GM23338 (cell line): ENCODE data around the gene IL1RAPL2. TPM values are rescaled to one million over a fixed set of nuclear protein-coding genes. Genes with fewer than 3 reads are reported as not detected.

Source experiments
- ATAC-seq: fragments of 200-7000 bp; cut with Tn5 transposase; 3 replicates; pipeline ENCODE4 v1.9.1; 2020
- DNase-seq: peaks from one replicate; pipeline ENCODE4 v3.0.0-alpha.2; 2015; ENCODE audit warnings: low spot score
- H2AFZ ChIP-seq: fragments of 200-600 bp; sonication (generic); 2 replicates; pipeline ENCODE4 v1.8.0; 2016; ENCODE audit warnings: antibody characterized with exemption, mild to moderate bottlenecking, moderate library complexity
- H3F3A ChIP-seq: fragments of 200-600 bp; sonication (generic); replicated peaks from 2 replicates; pipeline ENCODE4 v1.8.0; 2017; ENCODE audit warnings: antibody characterized with exemption, mixed run types, low read depth
- H3K27ac ChIP-seq: fragments of 200-600 bp; sonication (generic); 2 replicates; pipeline ENCODE4 v1.6.1; 2016; ENCODE audit warnings: low read depth
- H3K27me3 ChIP-seq: fragments of 200-600 bp; sonication (generic); 2 replicates; pipeline ENCODE4 v1.8.0; 2016; ENCODE audit warnings: mild to moderate bottlenecking, mixed run types, moderate library complexity; ENCODE audit not compliant: insufficient read depth
- H3K36me3 ChIP-seq: fragments of 200-600 bp; sonication (generic); 2 replicates; pipeline ENCODE4 v1.8.0; 2016; ENCODE audit warnings: mild to moderate bottlenecking; ENCODE audit not compliant: insufficient read depth
- H3K4me1 ChIP-seq: fragments of 200-600 bp; sonication (generic); 2 replicates; pipeline ENCODE4 v1.8.0; 2016; ENCODE audit warnings: mild to moderate bottlenecking, moderate library complexity; ENCODE audit not compliant: insufficient read depth
- H3K4me2 ChIP-seq: fragments of 200-600 bp; sonication (generic); 2 replicates; pipeline ENCODE4 v1.7.1; 2017; ENCODE audit warnings: mixed run types
- H3K4me3 ChIP-seq: fragments of 200-600 bp; sonication (generic); 2 replicates; pipeline ENCODE4 v1.6.1; 2016; ENCODE audit warnings: mixed run types
- H3K79me2 ChIP-seq: fragments of 200-600 bp; sonication (generic); replicated peaks from 2 replicates; pipeline ENCODE4 v1.8.0; 2017; ENCODE audit warnings: mild to moderate bottlenecking; ENCODE audit not compliant: insufficient read depth
- H3K9me2 ChIP-seq: fragments of 200-600 bp; sonication (generic); 2 replicates; pipeline ENCODE4 v1.8.0; 2017; ENCODE audit not compliant: insufficient read depth
- H4K20me1 ChIP-seq: fragments of 200-600 bp; sonication (generic); replicated peaks from 2 replicates; pipeline ENCODE4 v1.8.0; 2017; ENCODE audit warnings: mild to moderate bottlenecking; ENCODE audit not compliant: insufficient read depth
- H3K27ac Mint-ChIP-seq: 2 replicates; pipeline ENCODE4 v1.8.0; 2020; ENCODE audit warnings: inconsistent platforms, mild to moderate bottlenecking, moderate library complexity, mixed read lengths
- H3K27me3 Mint-ChIP-seq: 3 replicates; pipeline ENCODE4 v1.8.0; 2022; ENCODE audit warnings: low read depth, mild to moderate bottlenecking, moderate library complexity, mixed read lengths, inconsistent platforms; ENCODE audit not compliant: insufficient read depth, poor library complexity
- H3K36me3 Mint-ChIP-seq: 3 replicates; pipeline ENCODE4 v1.8.0; 2021; ENCODE audit warnings: low read depth, mild to moderate bottlenecking, inconsistent platforms, moderate library complexity, mixed read lengths
- H3K4me1 Mint-ChIP-seq: 3 replicates; pipeline ENCODE4 v1.8.0; 2020; ENCODE audit warnings: mild to moderate bottlenecking, inconsistent platforms, mixed read lengths
- H3K4me3 Mint-ChIP-seq: 3 replicates; pipeline ENCODE4 v1.8.0; 2021; ENCODE audit warnings: moderate library complexity, mild to moderate bottlenecking, inconsistent platforms, mixed read lengths
- H3K9me3 Mint-ChIP-seq: 3 replicates; pipeline ENCODE4 v1.8.0; 2020; ENCODE audit warnings: moderate library complexity, mild to moderate bottlenecking, inconsistent platforms, mixed read lengths
- CREB1 ChIP-seq: fragments of 250-450 bp; sonication (Bioruptor Pico); IDR thresholded peaks from 2 replicates; pipeline ENCODE4 v1.5.0; 2020; ENCODE audit warnings: low read depth, mild to moderate bottlenecking, moderate library complexity
- CTCF ChIP-seq, 2 experiments: fragments of 200-600 bp in 1 of 2; sonication (generic) in 1 of 2; conservative IDR thresholded peaks; 2 replicates each; pipeline versions ENCODE4 v1.5.1 to v1.6.1; 2016 to 2017; ENCODE audit warnings: antibody characterized with exemption in 2 of 2, low read depth in 2 of 2, mild to moderate bottlenecking in 2 of 2, moderate library complexity in 1 of 2
- ETS1 ChIP-seq: IDR thresholded peaks from 2 replicates; pipeline ENCODE4 v1.6.1; 2016; ENCODE audit warnings: antibody characterized with exemption
- EZH2 ChIP-seq: fragments of 200-600 bp; sonication (generic); IDR thresholded peaks from one replicate; pipeline ENCODE4 v1.8.0; 2017; ENCODE audit warnings: antibody characterized with exemption, mild to moderate bottlenecking, low read depth; ENCODE audit not compliant: unreplicated experiment
- EZH2phosphoT487 ChIP-seq: fragments of 200-600 bp; sonication (generic); IDR thresholded peaks from one replicate; pipeline ENCODE4 v1.8.1; 2018; ENCODE audit warnings: antibody characterized with exemption; ENCODE audit not compliant: unreplicated experiment
- JUNB ChIP-seq: IDR thresholded peaks from one replicate; pipeline ENCODE4 v1.6.1; 2016; ENCODE audit warnings: antibody characterized with exemption; ENCODE audit not compliant: unreplicated experiment
- NANOG ChIP-seq: IDR thresholded peaks from 2 replicates; pipeline ENCODE4 v1.6.1; 2016; ENCODE audit warnings: antibody characterized with exemption, borderline replicate concordance
- POLR2AphosphoS5 ChIP-seq: IDR thresholded peaks from 2 replicates; pipeline ENCODE4 v1.6.1; 2016; ENCODE audit warnings: antibody characterized with exemption, low read depth
- STAT1 ChIP-seq: IDR thresholded peaks from one replicate; pipeline ENCODE4 v1.6.1; 2016; ENCODE audit warnings: antibody characterized with exemption; ENCODE audit not compliant: unreplicated experiment
- ZNF114 ChIP-seq: fragments of 250-450 bp; sonication (Bioruptor Pico); IDR thresholded peaks from 2 replicates; pipeline ENCODE4 v1.5.0; 2020; ENCODE audit warnings: mild to moderate bottlenecking, moderate library complexity
- ZNF331 ChIP-seq: fragments of 250-450 bp; sonication (Bioruptor Pico); IDR thresholded peaks from 2 replicates; pipeline ENCODE4 v1.5.0; 2020; ENCODE audit warnings: low read depth, mild to moderate bottlenecking, moderate library complexity
- ZNF462 ChIP-seq: fragments of 250-450 bp; sonication (Bioruptor Pico); IDR thresholded peaks from 2 replicates; pipeline ENCODE4 v1.5.0; 2020; ENCODE audit warnings: mild to moderate bottlenecking, moderate library complexity
- polyA plus RNA-seq: library from polyadenylated mRNA; unstranded; fragments of >200 nt; fragmentation: Nextera tagmentation; extraction: Ambion mirVana; gene quantifications from 2 replicates; pipeline ENCODE4 v1.2.1, GENCODE V29; 2016
- total RNA-seq: library from RNA; depleted of rRNA; stranded (reverse); fragments of >200 nt; shearing (Covaris generic); gene quantifications from 2 replicates; pipeline ENCODE4 v1.2.3, GENCODE V29; 2014
- TF ChIP-seq, protein P1 (sequence below): IDR thresholded peaks from one replicate; pipeline ENCODE4 v1.6.1; 2018; ENCODE audit warnings: antibody characterized with exemption; ENCODE audit not compliant: unreplicated experiment

The IL1RAPL2 gene
- total and polyA plus RNA-seq, 2 experiments from 2014 or later = 0.80 to 0.94 TPM

GRCh38 chrX:104921584-104922205, 355.7 kb downstream of the IL1RAPL2 start:
- no peaks in the 10 kb centered on the region for H4K20me1 ChIP-seq
- no peaks in the 10 kb centered on the region for H3K9me3 Mint-ChIP-seq
- ATAC-seq = peak; percentile 47; the same call in 1 of the 3 replicates
- no peaks in the 10 kb centered on the region for H3K79me2 ChIP-seq
- no peak overlapping the region for H3K4me3 Mint-ChIP-seq
- no peaks in the 10 kb centered on the region for H3K9me2 ChIP-seq
- H3K36me3 ChIP-seq = no peaks in the 10 kb centered on the region
- H3K27me3 Mint-ChIP-seq = peaks cover 3% of the 10 kb centered on the region
- no peaks in the 10 kb centered on the region for H3K27me3 ChIP-seq
- DNase-seq = no peak
- no peak overlapping the region for H3K27ac Mint-ChIP-seq
- no peak overlapping the region for H3K4me2 ChIP-seq
- TF ChIP-seq EZH2 (no peak), JUNB (no peak), ZNF114 (CRISPR knock-in tag) (no peak), POLR2AphosphoS5 (no peak), ETS1 (no peak), CTCF (conservative IDR thresholded peaks at IDR 0.05; ENCODE audit: low read depth in 2 of 2) (no peak), ZNF462 (CRISPR knock-in tag) (no peak), STAT1 (no peak), CREB1 (no peak), EZH2phosphoT487 (no peak), NANOG (no peak), ZNF331 (CRISPR knock-in tag) (no peak)
- TF ChIP-seq, protein P1, sequence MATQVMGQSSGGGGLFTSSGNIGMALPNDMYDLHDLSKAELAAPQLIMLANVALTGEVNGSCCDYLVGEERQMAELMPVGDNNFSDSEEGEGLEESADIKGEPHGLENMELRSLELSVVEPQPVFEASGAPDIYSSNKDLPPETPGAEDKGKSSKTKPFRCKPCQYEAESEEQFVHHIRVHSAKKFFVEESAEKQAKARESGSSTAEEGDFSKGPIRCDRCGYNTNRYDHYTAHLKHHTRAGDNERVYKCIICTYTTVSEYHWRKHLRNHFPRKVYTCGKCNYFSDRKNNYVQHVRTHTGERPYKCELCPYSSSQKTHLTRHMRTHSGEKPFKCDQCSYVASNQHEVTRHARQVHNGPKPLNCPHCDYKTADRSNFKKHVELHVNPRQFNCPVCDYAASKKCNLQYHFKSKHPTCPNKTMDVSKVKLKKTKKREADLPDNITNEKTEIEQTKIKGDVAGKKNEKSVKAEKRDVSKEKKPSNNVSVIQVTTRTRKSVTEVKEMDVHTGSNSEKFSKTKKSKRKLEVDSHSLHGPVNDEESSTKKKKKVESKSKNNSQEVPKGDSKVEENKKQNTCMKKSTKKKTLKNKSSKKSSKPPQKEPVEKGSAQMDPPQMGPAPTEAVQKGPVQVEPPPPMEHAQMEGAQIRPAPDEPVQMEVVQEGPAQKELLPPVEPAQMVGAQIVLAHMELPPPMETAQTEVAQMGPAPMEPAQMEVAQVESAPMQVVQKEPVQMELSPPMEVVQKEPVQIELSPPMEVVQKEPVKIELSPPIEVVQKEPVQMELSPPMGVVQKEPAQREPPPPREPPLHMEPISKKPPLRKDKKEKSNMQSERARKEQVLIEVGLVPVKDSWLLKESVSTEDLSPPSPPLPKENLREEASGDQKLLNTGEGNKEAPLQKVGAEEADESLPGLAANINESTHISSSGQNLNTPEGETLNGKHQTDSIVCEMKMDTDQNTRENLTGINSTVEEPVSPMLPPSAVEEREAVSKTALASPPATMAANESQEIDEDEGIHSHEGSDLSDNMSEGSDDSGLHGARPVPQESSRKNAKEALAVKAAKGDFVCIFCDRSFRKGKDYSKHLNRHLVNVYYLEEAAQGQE = no peak
- no peaks in the 10 kb centered on the region for H3K36me3 Mint-ChIP-seq
- H3K4me1 ChIP-seq = no peaks in the 10 kb centered on the region
- no peak overlapping the region for H3K27ac ChIP-seq
- no peak overlapping the region for H2AFZ ChIP-seq
- H3F3A ChIP-seq = no peaks in the 10 kb centered on the region
- no peak overlapping the region for H3K4me3 ChIP-seq
- H3K4me1 Mint-ChIP-seq = no peaks in the 10 kb centered on the region
